Activated B cell treated with CpG ODN at 0.5 μM for 24 hours (primary cell): ENCODE data around the gene AP2A1. TPM values are rescaled to one million over a fixed set of nuclear protein-coding genes. Genes with fewer than 3 reads are reported as not detected.

Source experiments
- ATAC-seq: fragments of 200-7000 bp; cut with Tn5 transposase; one replicate; pipeline ENCODE4 v1.10.0; 2021; ENCODE audit warnings: low read depth, mild to moderate bottlenecking, moderate library complexity
- CTCF ChIA-PET: fragments of 350-600 bp; sonication (Branson Sonifier 250); formaldehyde crosslinking; loops from one replicate; lab custom pipeline; 2021; ENCODE audit warnings: antibody characterized with exemption; lab: Charles Lee
- POLR2A ChIA-PET: fragments of 350-600 bp; sonication (Branson Sonifier 250); formaldehyde crosslinking; loops from one replicate; lab custom pipeline; 2021; ENCODE audit warnings: antibody characterized with exemption; lab: Charles Lee
- DNase-seq: peaks from one replicate; pipeline ENCODE4 v3.0.0; 2022
- H3K27ac Mint-ChIP-seq: one replicate; pipeline ENCODE4 v1.8.0; 2020; ENCODE audit warnings: mixed read lengths
- H3K27me3 Mint-ChIP-seq: one replicate; pipeline ENCODE4 v1.8.0; 2021; ENCODE audit warnings: mixed read lengths
- H3K36me3 Mint-ChIP-seq: one replicate; pipeline ENCODE4 v1.8.0; 2021; ENCODE audit warnings: low read depth, mixed read lengths
- H3K4me1 Mint-ChIP-seq: one replicate; pipeline ENCODE4 v1.8.0; 2021; ENCODE audit warnings: mixed read lengths
- H3K4me3 Mint-ChIP-seq: one replicate; pipeline ENCODE4 v1.8.0; 2020; ENCODE audit warnings: mild to moderate bottlenecking, mixed read lengths
- H3K9me3 Mint-ChIP-seq: one replicate; pipeline ENCODE4 v1.8.0; 2020; ENCODE audit warnings: mixed read lengths
- intact Hi-C: fragments of 100-400 bp; cut with micrococcal nuclease; formaldehyde crosslinking; loops from one replicate; pipeline ENCODE4 v1.15.1; 2024
- total RNA-seq: library from RNA; stranded (reverse); gene quantifications from 2 replicates; pipeline ENCODE4 v1.2.3, GENCODE V29; 2022
- TF ChIP-seq, protein P1 (sequence below): fragments of 200-600 bp; IDR thresholded peaks from one replicate; pipeline ENCODE4 v1.8.0; 2022; ENCODE audit warnings: antibody characterized with exemption, mild to moderate bottlenecking

AP2A1 gene
- total RNA-seq, 1 donor from 2014 or later, result 60.6 TPM

DNA sequence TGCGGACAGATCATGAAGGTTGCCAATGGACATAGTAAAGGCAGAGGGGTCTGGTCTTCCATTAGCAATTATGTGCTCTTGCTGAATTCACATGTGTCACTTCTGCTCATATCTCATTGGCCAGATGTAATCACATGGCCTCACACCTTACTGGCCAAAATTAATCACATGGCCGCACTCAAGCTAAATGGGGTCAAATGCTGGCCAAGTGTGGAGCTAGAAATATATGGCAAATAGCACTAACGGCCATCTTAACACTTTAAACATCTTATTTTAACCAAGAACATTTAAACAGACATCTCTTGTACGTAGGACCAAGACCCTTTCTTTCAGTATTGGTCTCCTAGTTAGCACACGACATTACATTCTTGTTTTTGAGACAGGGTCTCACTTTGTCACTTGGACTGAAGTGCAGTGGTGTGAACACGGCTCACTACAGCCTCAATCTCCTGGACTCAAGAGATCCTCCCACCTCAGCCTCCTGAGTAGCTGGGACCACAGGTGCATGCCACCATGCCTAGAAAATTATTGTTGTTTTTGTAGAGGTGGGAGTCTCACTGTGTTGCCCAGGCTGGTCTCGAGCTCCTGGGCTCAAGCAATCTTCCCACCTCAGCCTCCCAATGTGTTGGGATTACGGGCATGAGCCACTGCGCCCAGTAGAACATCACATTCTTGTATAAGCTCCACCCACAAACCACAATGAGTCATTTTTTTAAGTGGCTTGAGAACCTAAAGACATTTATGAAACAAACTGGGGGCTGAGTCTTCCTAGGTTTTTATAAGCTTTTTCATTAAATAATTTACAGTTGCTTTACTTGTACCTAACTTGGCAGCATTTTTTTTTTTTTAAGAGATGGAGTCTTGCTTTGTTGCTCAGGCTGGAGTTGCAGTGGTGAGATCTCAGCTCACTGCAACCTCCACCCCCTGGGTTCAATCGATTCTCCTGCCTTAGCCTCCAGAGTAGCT, 81.2 kb downstream of the AP2A1 start:
- Mint-ChIP-seq H3K4me3 (peak overlapping the region; percentile 32), H3K27ac (peak overlapping the region; percentile 15), H3K9me3 (peaks cover 2% of the 10 kb centered on the region), H3K4me1 (peaks cover 68% of the 10 kb centered on the region), H3K27me3 (no peaks in the 10 kb centered on the region), H3K36me3 (peaks cover 3% of the 10 kb centered on the region)
- TF ChIP-seq, protein P1, sequence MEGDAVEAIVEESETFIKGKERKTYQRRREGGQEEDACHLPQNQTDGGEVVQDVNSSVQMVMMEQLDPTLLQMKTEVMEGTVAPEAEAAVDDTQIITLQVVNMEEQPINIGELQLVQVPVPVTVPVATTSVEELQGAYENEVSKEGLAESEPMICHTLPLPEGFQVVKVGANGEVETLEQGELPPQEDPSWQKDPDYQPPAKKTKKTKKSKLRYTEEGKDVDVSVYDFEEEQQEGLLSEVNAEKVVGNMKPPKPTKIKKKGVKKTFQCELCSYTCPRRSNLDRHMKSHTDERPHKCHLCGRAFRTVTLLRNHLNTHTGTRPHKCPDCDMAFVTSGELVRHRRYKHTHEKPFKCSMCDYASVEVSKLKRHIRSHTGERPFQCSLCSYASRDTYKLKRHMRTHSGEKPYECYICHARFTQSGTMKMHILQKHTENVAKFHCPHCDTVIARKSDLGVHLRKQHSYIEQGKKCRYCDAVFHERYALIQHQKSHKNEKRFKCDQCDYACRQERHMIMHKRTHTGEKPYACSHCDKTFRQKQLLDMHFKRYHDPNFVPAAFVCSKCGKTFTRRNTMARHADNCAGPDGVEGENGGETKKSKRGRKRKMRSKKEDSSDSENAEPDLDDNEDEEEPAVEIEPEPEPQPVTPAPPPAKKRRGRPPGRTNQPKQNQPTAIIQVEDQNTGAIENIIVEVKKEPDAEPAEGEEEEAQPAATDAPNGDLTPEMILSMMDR, result no peak
- POLR2A ChIA-PET, result interaction anchor here (0.7 to 2.9 kb wide), 11 partner anchors 20 to 656 kb away, joined by 3 to 20 read pairs (median 5); partner anchors contain the start of genes AKT1S1, FUZ, PNKP and RRAS
- CTCF ChIA-PET, result no interaction called here
- intact Hi-C loops, result no loop called here
- ATAC-seq (no peak), DNase-seq (no peak)

DNA sequence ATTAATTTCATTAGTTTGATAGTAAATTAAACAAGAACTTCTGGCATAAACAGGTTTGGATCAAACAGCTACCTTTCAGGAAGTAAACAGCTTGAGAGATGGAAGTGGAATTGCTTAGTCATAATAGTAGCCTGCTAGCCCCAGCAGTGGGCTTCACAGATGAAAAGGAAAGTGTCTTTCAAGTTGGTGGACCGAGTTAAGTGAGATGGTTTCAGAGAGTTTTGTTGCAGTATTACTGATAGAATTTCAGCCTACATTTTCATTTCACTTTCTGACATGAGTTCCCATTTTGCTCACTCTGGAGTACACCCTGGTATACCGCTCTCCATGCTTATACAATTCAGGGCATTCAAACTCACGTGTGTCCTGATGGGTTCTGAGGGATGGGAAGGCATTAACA, 82.1 kb downstream of the AP2A1 start:
- Mint-ChIP-seq H3K9me3 (peaks cover 2% of the 10 kb centered on the region), H3K27me3 (no peaks in the 10 kb centered on the region), H3K27ac (no peak overlapping the region), H3K4me1 (peaks cover 67% of the 10 kb centered on the region), H3K4me3 (peak overlapping the region; percentile 53), H3K36me3 (peaks cover 3% of the 10 kb centered on the region)
- intact Hi-C loops, result no loop called here
- ChIA-PET CTCF (no interaction called here), POLR2A (interaction anchor here (0.5 to 2.9 kb wide), 5 partner anchors 19 to 99 kb away, joined by 3 to 20 read pairs (median 5); partner anchors contain the start of genes AKT1S1, NUP62, PNKP and TBC1D17)
- ATAC-seq, result no peak
- TF ChIP-seq, protein P1, result no peak
- no peak for DNase-seq

DNA sequence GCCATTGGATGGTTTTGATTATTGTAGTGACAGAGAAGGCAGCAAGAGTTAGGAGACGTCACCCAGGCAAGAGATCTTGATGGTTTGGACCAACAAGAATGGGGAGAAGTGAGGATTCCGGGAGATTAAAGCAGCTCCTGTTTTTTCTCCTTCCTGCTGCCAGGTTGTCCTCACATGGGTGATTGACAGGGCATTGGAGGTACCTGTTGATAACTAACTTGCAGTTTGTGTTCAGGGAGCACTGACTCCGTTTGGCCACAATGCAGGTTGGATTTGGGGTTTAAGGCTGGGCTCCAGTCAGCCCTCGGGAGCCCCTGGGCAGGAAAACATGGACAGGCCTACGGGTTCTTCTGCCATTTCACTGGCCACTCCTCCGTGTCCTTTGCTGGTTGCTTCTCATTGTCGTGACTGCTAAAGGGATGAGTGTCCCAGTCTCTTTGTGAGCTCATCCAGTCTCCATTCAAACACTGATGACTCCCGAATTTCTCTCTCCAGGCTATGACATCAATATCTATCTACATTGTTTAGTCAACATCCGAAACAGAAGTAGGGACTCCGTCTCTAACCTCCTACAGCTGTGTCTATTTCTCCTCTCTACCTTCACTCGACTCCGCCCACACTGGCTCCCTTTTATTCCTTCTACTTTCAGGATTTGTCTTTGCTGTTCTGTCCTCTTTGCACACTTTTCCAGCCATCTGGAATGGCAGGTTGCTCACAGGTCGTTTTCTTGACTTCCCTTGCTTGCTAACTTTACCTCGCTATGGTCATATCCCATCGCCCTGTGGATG, 82.8 kb downstream of the AP2A1 start:
- intact Hi-C loops, result loop anchor here (1.0 kb wide), 5 partner anchors 18 to 83 kb away; partner anchors contain the start of genes FUZ, MED25 and PNKP
- POLR2A ChIA-PET, result interaction anchor here (0.5 to 2.9 kb wide), 15 partner anchors 14 to 98 kb away, joined by 3 to 62 read pairs (median 10); partner anchors contain the start of genes AKT1S1, AP2A1, ATF5 and FUZ

DNA sequence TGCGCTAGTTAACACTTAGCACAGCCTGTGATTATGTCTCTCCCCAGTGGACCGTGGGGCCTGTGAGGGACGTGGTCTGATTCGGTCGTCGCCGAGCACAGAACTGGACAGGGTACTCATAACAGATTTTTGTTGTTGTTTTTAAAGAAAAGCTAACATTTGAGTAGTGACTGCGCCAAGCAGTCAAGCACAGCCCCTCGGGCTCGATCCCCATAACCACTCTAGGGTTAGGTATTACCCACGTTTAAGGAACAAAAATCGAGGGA, 83.4 kb downstream of the AP2A1 start:
- H3K27me3 Mint-ChIP-seq, result no peaks in the 10 kb centered on the region
- CTCF ChIA-PET, result interaction anchor here (1.1 kb wide), 2 partner anchors 32 to 40 kb away, joined by 3 to 4 read pairs; partner anchors contain the start of gene MED25
- POLR2A ChIA-PET, result interaction anchor here (0.7 to 2.9 kb wide), 20 partner anchors 9 to 832 kb away, joined by 3 to 62 read pairs (median 6); partner anchors contain the start of genes AKT1S1, AP2A1, ATF5 and FUZ
- H3K4me3 Mint-ChIP-seq, result peak overlapping the region; percentile 92
- no peak for ATAC-seq
- H3K27ac Mint-ChIP-seq, result peak overlapping the region; percentile 95
- peaks cover 56% of the 10 kb centered on the region for H3K4me1 Mint-ChIP-seq
- H3K36me3 Mint-ChIP-seq, result peaks cover 3% of the 10 kb centered on the region
- no peak for DNase-seq
- H3K9me3 Mint-ChIP-seq, result peaks cover 2% of the 10 kb centered on the region
- intact Hi-C loops, result loop anchor here (1.0 kb wide), 5 partner anchors 17 to 84 kb away; partner anchors contain the start of genes FUZ, MED25 and PNKP
- TF ChIP-seq, protein P1, result no peak

More for the DNA sequence above, 82.8 kb downstream of the AP2A1 start:
- ATAC-seq, result no peak
- Mint-ChIP-seq H3K4me3 (peak overlapping the region; percentile 92), H3K4me1 (peaks cover 62% of the 10 kb centered on the region), H3K36me3 (peaks cover 3% of the 10 kb centered on the region), H3K27me3 (no peaks in the 10 kb centered on the region), H3K27ac (peak overlapping the region; percentile 95), H3K9me3 (peaks cover 2% of the 10 kb centered on the region)
- no peak for DNase-seq
- CTCF ChIA-PET, result no interaction called here
- TF ChIP-seq, protein P1, result no peak
